ENCODE measurements around the gene PALM3.

PALM3 gene

DNA sequence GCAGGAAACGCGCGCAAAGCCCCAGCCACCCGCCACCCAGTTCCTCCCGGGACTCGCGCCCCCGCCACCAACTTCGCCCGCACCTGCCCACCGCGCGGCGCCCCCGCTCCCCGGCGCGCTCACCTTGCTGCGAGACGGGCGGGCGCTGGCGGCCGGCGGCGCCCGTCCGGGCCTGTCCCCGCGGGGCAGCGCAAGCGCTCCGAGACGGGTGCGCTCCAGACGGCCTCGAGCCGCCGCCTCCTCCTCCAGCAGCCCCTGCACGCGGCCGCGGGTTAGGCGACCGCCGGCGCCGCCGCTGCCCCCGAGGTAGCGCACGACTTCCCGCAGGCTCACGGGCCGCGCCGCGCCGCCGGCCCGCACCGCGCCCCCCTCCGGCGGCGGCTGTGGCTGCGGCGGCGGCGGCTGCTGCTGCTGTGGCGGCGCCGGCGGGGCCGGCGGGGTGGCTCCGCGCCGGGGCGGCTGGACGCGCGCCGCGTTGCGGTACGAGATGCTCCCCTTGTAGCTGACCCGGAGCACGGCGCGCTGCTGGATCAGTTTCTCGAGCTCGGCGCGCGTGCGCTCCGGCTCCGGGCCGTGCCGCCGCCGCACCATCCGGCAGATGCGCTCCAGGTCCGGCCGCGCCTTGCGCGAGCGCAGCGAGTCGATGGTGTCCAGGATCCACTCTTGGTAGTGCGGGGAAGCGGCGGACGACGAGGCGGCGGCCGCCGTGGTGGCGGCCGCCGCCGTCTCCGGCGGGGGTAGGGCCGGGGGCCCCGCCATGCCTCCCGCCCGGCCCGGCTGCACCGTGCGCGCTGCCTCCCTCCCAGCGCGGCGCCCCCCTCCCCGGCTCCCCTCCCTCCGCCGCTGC is 28.0 kb upstream of the PALM3 start:
- DNase-seq (ENCODE audit: insufficient read length, low spot score) (peak; percentile 75), FAIRE-seq (no peak)

DNA sequence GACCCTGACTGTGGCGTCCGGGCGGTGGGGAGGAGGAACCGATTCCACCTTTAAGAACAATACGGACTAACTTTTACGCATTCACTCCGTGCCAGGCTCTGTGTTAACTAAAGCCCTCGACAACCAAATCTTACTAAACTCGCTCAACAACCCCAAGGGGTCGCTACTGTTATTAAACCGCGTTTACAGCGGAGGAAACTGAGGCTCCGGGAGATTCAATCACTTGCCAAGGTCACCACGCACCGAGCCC is 27.5 kb upstream of the PALM3 start:
- peak; percentile 78 for FAIRE-seq

GRCh38 chr19:14088634-14089411 is 26.9 kb upstream of the PALM3 start:
- FAIRE-seq (peak; percentile 11), DNase-seq (ENCODE audit: insufficient read length, low spot score) (no peak)

More for the DNA sequence above, 27.5 kb upstream of the PALM3 start:
- no peak for DNase-seq (ENCODE audit: insufficient read length, low spot score)

GRCh38 chr19:14086098-14086497 is 24.2 kb upstream of the PALM3 start:
- no peak for DNase-seq (ENCODE audit: insufficient read length, low spot score)
- no peak for FAIRE-seq

DNA sequence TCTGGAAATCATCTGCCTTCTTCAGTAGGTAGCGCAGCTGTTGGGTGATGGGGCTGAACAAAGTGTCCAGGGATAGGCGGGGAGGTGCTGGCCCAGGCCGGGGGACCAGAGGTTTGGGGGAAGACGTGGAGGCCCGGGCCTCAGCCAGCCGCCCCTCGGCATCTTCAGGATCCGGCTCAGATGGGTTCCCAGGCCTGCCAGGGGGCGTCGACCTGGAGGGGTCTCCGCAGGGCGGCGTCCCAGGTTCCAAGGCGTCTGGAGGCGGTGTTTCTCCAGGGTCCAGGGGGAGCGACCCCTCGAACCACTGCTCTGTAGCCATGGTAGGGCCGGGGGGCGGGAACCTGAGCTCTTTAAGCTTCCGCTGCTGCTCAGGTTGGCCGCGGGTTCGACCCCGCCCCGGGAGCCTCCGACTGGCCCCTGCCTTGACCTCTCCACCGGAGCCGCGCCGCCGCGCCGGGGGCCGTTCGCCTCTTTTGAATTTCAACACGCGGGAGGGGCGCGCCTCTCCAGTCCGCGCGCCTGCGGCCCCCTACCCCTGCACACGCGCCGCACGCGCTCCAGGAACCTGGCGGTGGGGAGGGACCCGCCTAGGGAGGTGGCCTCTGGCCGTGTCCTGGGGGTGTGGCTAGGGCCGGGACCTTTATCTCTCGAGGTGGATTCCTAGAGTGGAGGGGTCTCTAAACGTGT is 23.6 kb upstream of the PALM3 start, which contains the start of gene C19orf67:
TSS of gene C19orf67 (minus strand) at position 475 of the 687 bp plus-strand sequence. CDS start at position 319, 156 bp downstream.
- FAIRE-seq = no peak
- DNase-seq (ENCODE audit: insufficient read length, low spot score) = no peak

- FAIRE-seq = no peak
- DNase-seq (ENCODE audit: insufficient read length, low spot score) = no peak
Observed at GRCh38 chr19:14082675-14082960, 20.7 kb upstream of the PALM3 start.

DNA sequence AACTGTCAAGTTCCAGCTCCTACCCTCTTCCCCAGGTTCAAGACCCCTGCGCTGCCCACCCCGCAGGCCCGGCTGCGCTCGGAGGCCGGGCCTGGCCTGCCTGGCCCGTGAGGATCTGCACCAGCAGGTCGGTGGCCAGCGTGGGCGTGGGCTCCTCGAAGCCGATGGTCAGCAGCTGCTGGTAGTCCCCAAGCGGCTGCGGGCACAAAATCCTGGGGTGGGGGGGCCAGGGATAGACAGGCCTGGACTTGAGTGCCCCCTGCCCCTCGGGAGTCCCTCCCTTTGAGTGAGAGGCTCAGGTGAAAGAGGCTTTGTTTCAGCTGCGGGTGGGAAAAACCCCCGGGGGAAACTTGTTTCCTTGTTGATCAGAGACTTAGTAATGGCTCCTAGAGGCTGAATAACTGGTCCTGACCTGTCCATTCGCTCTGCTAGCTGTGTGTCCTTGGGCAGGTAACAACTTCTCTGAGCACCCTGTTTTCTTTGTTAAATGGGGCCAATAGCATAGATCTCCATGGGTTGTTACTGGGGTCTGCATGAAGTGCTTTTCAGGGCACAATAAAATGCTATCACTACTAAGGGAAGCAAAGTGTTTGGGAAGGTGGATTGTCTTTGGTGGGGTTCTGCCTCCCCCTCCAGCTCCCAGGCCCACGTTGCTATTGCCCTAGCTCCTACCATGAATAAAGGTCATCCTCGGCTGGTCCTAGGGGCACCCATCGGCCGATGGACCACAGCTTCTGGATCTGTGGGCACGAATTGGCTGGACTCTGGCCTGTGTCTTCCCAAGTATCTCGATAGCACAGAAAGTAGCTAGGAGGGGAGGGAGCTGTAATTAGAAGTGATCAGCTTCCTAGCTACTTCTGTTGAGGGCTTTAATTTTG is 20.2 kb upstream of the PALM3 start:
- DNase-seq (ENCODE audit: insufficient read length, low spot score) (no peak), FAIRE-seq (peak; percentile 79)

GRCh38 chr19:14080887-14081796 is 19.3 kb upstream of the PALM3 start:
- DNase-seq (ENCODE audit: insufficient read length, low spot score) (peak; percentile 99), FAIRE-seq (peak; percentile 99)

GRCh38 chr19:14078411-14078810 is 16.5 kb upstream of the PALM3 start:
- FAIRE-seq (no peak), DNase-seq (ENCODE audit: insufficient read length, low spot score) (no peak)

DNA sequence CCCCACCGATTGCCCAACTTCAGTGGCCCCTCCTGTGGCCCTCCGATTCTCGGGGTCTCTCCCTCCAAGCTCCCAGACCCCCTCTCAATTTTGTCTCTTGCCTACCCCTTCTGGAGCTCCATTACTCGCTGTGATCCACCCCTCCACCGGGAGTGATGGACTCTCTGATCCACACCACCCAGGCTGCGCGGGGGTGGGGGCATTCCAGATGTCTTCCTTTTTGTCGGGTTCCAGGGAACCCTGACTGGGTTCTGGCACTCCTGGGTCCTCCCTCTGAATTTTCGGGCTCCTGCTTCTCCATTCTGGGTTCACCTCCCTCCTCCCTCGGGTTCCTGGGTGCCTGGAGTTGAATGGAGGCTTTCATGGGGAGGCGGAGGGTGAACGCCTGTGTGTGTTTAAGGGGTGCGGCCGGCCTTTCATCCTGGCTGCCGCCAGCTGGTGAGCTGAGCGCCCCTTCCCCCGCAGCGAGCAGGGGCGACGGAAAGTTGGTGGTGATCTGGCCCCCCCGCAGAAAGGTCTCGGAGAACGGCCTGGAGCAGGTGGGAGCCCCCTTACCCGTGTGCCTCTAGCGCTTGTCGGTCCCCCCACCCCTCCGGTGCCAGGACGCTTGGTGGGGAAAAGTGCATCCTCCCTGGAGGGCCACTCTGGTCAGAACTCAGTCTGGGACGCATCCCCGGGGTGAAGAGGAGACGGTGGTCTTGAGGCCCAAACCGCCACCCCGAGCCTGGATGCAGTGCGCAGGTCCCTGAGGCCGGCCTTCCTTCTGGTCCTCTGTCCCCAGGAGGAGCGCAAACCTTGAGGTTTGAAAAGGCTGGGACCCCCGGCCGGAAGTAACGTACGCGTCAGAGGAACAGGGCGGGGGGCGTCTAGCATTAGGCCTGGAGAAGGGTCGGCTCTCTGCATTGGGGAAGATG is 12.3 kb upstream of the PALM3 start:
- DNase-seq (ENCODE audit: insufficient read length, low spot score) (no peak), FAIRE-seq (peak; percentile 21)

DNA sequence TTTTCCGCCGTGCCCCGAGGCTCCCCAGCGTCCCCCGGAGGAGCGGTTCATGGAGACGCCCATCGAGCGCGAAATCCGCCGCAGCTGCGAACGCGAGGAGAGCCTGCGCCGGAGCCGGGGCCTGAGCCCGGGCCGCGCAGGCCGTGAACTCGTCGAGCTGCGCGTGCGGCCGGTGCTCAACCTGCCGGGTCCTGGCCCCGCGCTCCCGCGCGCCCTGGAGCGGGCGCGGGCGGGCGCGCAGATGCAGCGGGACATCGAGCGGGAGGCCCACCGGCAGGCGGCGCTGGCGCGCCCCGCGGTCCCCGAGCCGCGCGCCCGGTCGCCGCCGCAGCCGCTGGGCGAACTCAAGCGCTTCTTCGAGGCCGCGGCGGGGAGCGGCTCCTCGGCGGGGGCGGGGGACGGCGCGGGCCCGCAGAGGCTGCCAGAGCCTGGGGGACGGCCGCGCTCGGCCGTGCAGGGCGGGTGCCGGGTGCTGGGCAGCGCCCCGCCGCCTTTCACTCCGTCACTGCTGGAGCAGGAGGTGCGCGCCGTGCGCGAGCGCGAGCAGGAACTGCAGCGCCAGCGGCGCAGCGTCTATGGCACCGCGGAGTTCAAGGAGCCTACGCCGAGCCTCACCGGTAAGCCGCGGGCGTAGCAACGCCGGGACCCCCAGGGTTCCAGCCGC is 11.5 kb upstream of the PALM3 start:
- DNase-seq (ENCODE audit: insufficient read length, low spot score) (peak; percentile 73), FAIRE-seq (peak; percentile 26)

DNA sequence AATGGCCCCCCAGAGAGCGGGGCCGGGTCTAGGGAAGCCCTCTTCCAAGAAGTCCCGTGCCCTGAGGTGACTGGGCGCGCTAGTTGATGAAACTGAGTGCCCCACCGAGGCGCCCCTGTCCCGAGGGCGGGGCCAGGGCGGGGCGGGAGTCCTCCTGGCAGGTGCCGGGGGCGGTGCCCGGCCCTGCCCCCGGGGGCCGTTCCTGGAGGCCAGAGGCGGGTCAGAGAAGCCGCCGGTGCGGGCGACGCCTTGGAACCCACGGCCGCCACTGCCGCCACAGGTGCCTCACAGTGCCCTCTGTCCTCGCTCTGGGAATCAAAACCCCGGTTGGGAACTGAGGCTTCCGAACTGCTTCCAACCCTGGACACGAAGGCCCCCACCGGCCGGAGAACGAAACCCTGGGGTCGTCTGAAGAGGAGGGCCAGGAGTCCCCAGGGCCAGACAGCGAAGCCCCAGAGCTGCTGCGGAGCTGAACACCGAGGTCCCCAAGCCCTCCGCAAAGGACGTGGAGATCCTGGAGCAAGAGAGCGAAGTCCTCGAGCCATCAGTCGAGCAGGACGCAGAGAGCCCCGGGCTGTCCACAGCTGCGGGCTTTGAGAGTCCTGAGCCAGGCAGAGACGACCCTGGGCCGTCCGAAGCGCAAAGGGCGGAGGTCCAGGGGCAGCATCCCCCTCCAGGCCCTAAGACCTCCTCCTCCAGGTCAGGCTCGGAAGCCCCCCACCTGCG is 10.8 kb upstream of the PALM3 start, which contains the start of gene MISP3:
TSS of gene MISP3 (plus strand) at position 252 of the 726 bp plus-strand sequence. CDS start 524 bp downstream, outside the sequence.
- DNase-seq (ENCODE audit: insufficient read length, low spot score) (no peak), FAIRE-seq (no peak)

GRCh38 chr19:14070268-14071050 is 8.6 kb upstream of the PALM3 start:
- no peak for DNase-seq (ENCODE audit: insufficient read length, low spot score)
- FAIRE-seq = no peak

GRCh38 chr19:14066134-14066533 is 4.3 kb upstream of the PALM3 start:
- no peak for DNase-seq (ENCODE audit: insufficient read length, low spot score)
- no peak for FAIRE-seq

GRCh38 chr19:14063105-14063504 is 1.2 kb upstream of the PALM3 start:
- DNase-seq (ENCODE audit: insufficient read length, low spot score) = no peak
- FAIRE-seq = no peak

- no peak for FAIRE-seq
- DNase-seq (ENCODE audit: insufficient read length, low spot score) = no peak
Observed at GRCh38 chr19:14062558-14062855, 631 bp upstream of the PALM3 start.

Data from GM19239 (cell line).